ENCODE results near the gene LHPP.
"Not testable (repeated sequence)": the region's sequence is repeated elsewhere in the genome, so short reads cannot be mapped to it uniquely, and the experiment has no call there.

The LHPP gene

GRCh38 chr10:124461642-124462347 is at the start of gene LHPP:
TSS of gene LHPP (plus strand) at chr10:124461823. CDS start at chr10:124461863, 40 bp downstream.
- DNase-seq, result peak; percentile 75 to 85

- peak in 1 of 2 donors; percentile 70 for DNase-seq
Observed at GRCh38 chr10:124414076-124414475, 47.5 kb upstream of the LHPP start.

GRCh38 chr10:124415210-124415609 is 46.4 kb upstream of the LHPP start:
- DNase-seq, result no peak

- DNase-seq, result peak in 1 of 2 donors; percentile 23
Observed at GRCh38 chr10:124416733-124417132, 44.9 kb upstream of the LHPP start.

- DNase-seq, result peak; percentile 45 to 53
Observed at GRCh38 chr10:124417895-124418725, 43.5 kb upstream of the LHPP start.

GRCh38 chr10:124418726-124419501 is 42.7 kb upstream of the LHPP start, which contains the start of gene OAT:
TSS of gene OAT (minus strand) at chr10:124418923. CDS start at chr10:124412171, 6,752 bp downstream.
- peak; percentile 93 to 94 for DNase-seq

- no peak for DNase-seq
Observed at GRCh38 chr10:124419635-124420034, 42.0 kb upstream of the LHPP start.

GRCh38 chr10:124420254-124420653 is 41.4 kb upstream of the LHPP start:
- DNase-seq, result no peak

- DNase-seq, result no peak
Observed at GRCh38 chr10:124422742-124423141, 38.9 kb upstream of the LHPP start.

GRCh38 chr10:124423813-124424212 is 37.8 kb upstream of the LHPP start:
- DNase-seq, result no peak

GRCh38 chr10:124425227-124425962 is 36.2 kb upstream of the LHPP start:
- DNase-seq, result no peak

GRCh38 chr10:124428207-124428777 is 33.3 kb upstream of the LHPP start:
- DNase-seq, result no peak

GRCh38 chr10:124429576-124429975 is 32.0 kb upstream of the LHPP start:
- no peak for DNase-seq

- DNase-seq, result no peak
Observed at GRCh38 chr10:124430077-124430476, 31.5 kb upstream of the LHPP start.

GRCh38 chr10:124433461-124433860 is 28.2 kb upstream of the LHPP start:
- DNase-seq, result no peak

- not testable (repeated sequence) for DNase-seq
Observed at GRCh38 chr10:124435683-124436082, 25.9 kb upstream of the LHPP start.

- DNase-seq, result no peak
Observed at GRCh38 chr10:124436191-124436638, 25.4 kb upstream of the LHPP start.

- DNase-seq, result not testable (repeated sequence)
Observed at GRCh38 chr10:124441694-124442093, 19.9 kb upstream of the LHPP start.

GRCh38 chr10:124446830-124447750 is 14.5 kb upstream of the LHPP start:
- DNase-seq, result no peak

- DNase-seq, result no peak
Observed at GRCh38 chr10:124447751-124448466, 13.7 kb upstream of the LHPP start.

Data from hippocampal formation (tissue), 2 donors.